A673 (cell line): ENCODE data around the gene HYAL3. TPM values are rescaled to one million over a fixed set of nuclear protein-coding genes. Genes with fewer than 3 reads are reported as not detected.

Experiments used
- BruUV-seq: library from RNA; stranded (reverse); fragments of 400-500 nt; replicated peaks from 2 replicates; lab custom pipeline; 2021; lab: Mats Ljungman, UMichigan
- CTCF ChIA-PET: fragments of 300-600 bp; sonication (Branson Sonifier 250); formaldehyde crosslinking; loops from one replicate; lab custom pipeline; 2022; ENCODE audit warnings: antibody characterized with exemption; lab: Charles Lee
- POLR2A ChIA-PET: fragments of 300-600 bp; sonication (Branson Sonifier 250); formaldehyde crosslinking; loops from one replicate; lab custom pipeline; 2022; ENCODE audit warnings: antibody characterized with exemption; ENCODE audit not compliant: low non-redundant PET; lab: Charles Lee
- DNase-seq: peaks from one replicate; pipeline ENCODE4 v3.0.0-alpha.2; 2015; ENCODE audit warnings: low spot score
- H3K27ac ChIP-seq: fragments of 200-600 bp; sonication (generic); 2 replicates; pipeline ENCODE4 v1.5.1; 2016; ENCODE audit warnings: mixed run types, low read depth, mild to moderate bottlenecking, mixed read lengths, antibody characterized with exemption, low read length; ENCODE audit not compliant: poor library complexity, severe bottlenecking
- H3K27me3 ChIP-seq: fragments of 200-600 bp; sonication (generic); replicated peaks from 2 replicates; pipeline ENCODE4 v1.6.1; 2017; ENCODE audit warnings: mixed run types, low read depth, mild to moderate bottlenecking, mixed read lengths, antibody characterized with exemption, low read length; ENCODE audit not compliant: insufficient read depth, poor library complexity
- H3K36me3 ChIP-seq: fragments of 200-600 bp; sonication (generic); 2 replicates; pipeline ENCODE4 v1.6.1; 2016; ENCODE audit warnings: mixed run types, mild to moderate bottlenecking, mixed read lengths, antibody characterized with exemption, low read length; ENCODE audit not compliant: insufficient read depth, poor library complexity, severe bottlenecking
- H3K4me1 ChIP-seq: fragments of 200-600 bp; sonication (generic); 2 replicates; pipeline ENCODE4 v1.6.1; 2017; ENCODE audit warnings: mixed run types, mild to moderate bottlenecking, mixed read lengths, antibody characterized with exemption, low read length; ENCODE audit not compliant: insufficient read depth, poor library complexity, severe bottlenecking
- H3K4me3 ChIP-seq: fragments of 200-600 bp; sonication (generic); 2 replicates; pipeline ENCODE4 v1.5.1; 2016; ENCODE audit warnings: low read depth, mixed run types, mild to moderate bottlenecking, mixed read lengths, low read length; ENCODE audit not compliant: poor library complexity, severe bottlenecking
- H3K9me3 ChIP-seq: fragments of 200-600 bp; sonication (generic); 2 replicates; pipeline ENCODE4 v1.6.1; 2016; ENCODE audit warnings: mixed run types, low read depth, mild to moderate bottlenecking, mixed read lengths, antibody characterized with exemption, low read length; ENCODE audit not compliant: poor library complexity, severe bottlenecking
- CTCF ChIP-seq: fragments of 300-800, 200-600 bp; sonication (generic); conservative IDR thresholded peaks from 2 replicates; pipeline ENCODE4 v1.5.1; 2017; ENCODE audit warnings: low read depth, mild to moderate bottlenecking, antibody characterized with exemption, low read length, moderate library complexity, mixed read lengths
- EZH2 ChIP-seq: fragments of 200-600 bp; sonication (generic); IDR thresholded peaks from 2 replicates; pipeline ENCODE4 v1.6.1; 2017; ENCODE audit warnings: borderline replicate concordance, low read depth, mild to moderate bottlenecking, mixed read lengths, antibody characterized with exemption, low read length; ENCODE audit not compliant: poor library complexity, severe bottlenecking
- intact Hi-C: fragments of 100-400 bp; cut with micrococcal nuclease; formaldehyde crosslinking; loops from one replicate; pipeline ENCODE4 v1.10.0; 2022; ENCODE audit not compliant: unreplicated experiment
- total RNA-seq: library from RNA; stranded (reverse); gene quantifications from 2 replicates; pipeline ENCODE4 v1.2.3, GENCODE V29; 2021

The HYAL3 gene
- total RNA-seq, 1 experiment from 2014 or later: 3.0 TPM

- no peak overlapping the region for H3K4me3 ChIP-seq
- no peak for DNase-seq
- H3K27ac ChIP-seq: no peak overlapping the region
- no peaks in the 10 kb centered on the region for H3K36me3 ChIP-seq
- CTCF ChIA-PET: no interaction called here
- POLR2A ChIA-PET: interaction anchor here (0.6 kb wide), 1 partner anchor 304 kb away, joined by 4 read pairs; no protein-coding TSS in a partner anchor
- BruUV-seq: no TSS peak
- no peaks in the 10 kb centered on the region for H3K9me3 ChIP-seq
- no peaks in the 10 kb centered on the region for H3K27me3 ChIP-seq
- H3K4me1 ChIP-seq: peaks cover 20% of the 10 kb centered on the region
- intact Hi-C loops: loop anchor here (10.0 kb wide), 1 partner anchor 143 kb away; no protein-coding TSS in a partner anchor
- TF ChIP-seq EZH2: no peak
- no peak for TF ChIP-seq CTCF
Observed at GRCh38 chr3:50267280-50267913, 31.8 kb downstream of the HYAL3 start.

GRCh38 chr3:50266836-50267235 lies 32.4 kb downstream of the HYAL3 start:
- H3K27ac ChIP-seq: no peak overlapping the region
- H3K4me1 ChIP-seq: peaks cover 20% of the 10 kb centered on the region
- intact Hi-C loops: loop anchor here (10.0 kb wide), 1 partner anchor 142 kb away; no protein-coding TSS in a partner anchor
- no peaks in the 10 kb centered on the region for H3K9me3 ChIP-seq
- no peak for DNase-seq
- H3K36me3 ChIP-seq: no peaks in the 10 kb centered on the region
- no peak overlapping the region for H3K4me3 ChIP-seq
- no TSS peak for BruUV-seq
- H3K27me3 ChIP-seq: no peaks in the 10 kb centered on the region
- ChIA-PET CTCF (no interaction called here), POLR2A (interaction anchor here (0.6 kb wide), 1 partner anchor 303 kb away, joined by 4 read pairs; no protein-coding TSS in a partner anchor)
- TF ChIP-seq CTCF (no peak), EZH2 (no peak)

DNA sequence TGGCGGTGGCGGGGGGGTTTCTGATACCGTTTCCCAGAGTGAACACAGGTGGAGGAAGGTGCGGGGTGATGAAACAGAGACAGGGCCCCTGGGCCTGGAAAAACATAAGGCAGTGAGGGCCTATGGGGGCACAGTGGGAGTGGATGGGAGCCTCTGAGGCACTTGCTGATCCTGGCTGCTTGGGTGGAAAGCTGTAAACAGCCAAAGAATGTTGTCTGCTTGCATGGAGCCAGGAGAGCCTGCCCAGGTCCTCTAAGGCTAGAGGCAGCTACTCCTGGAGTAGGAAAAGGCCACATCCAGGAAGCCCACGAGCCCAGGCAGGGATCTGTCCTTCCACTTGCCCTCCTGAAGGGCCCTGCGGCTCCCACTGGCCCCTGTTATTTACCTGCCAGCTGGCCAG lies 33.2 kb downstream of the HYAL3 start:
- CTCF ChIA-PET: no interaction called here
- Histone ChIP-seq H3K9me3 (no peaks in the 10 kb centered on the region), H3K4me1 (peaks cover 20% of the 10 kb centered on the region), H3K36me3 (no peaks in the 10 kb centered on the region), H3K4me3 (no peak overlapping the region), H3K27me3 (no peaks in the 10 kb centered on the region), H3K27ac (no peak overlapping the region)
- no TSS peak for BruUV-seq
- intact Hi-C loops: loop anchor here (10.0 kb wide), 1 partner anchor 141 kb away; no protein-coding TSS in a partner anchor
- POLR2A ChIA-PET: no interaction called here
- TF ChIP-seq CTCF (no peak), EZH2 (no peak)
- no peak for DNase-seq
